SKM-1 (cell line): ENCODE results near the gene ECE1.
A peak's percentile ranks its signal among the peaks of the same experiment; 100 is the strongest.
"Not testable (repeated sequence)": the region's sequence is repeated elsewhere in the genome, so short reads cannot be mapped to it uniquely, and the experiment has no call there.

Source experiments
- DNase-seq: peaks from one replicate; lab custom pipeline; 2025; ENCODE audit not compliant: unreplicated experiment; lab: John Stamatoyannopoulos, UW

ECE1 gene

GRCh38 chr1:21188235-21188634 is 102.0 kb downstream of the ECE1 start:
- DNase-seq: no peak

GRCh38 chr1:21185221-21185731 is 105.0 kb downstream of the ECE1 start:
- DNase-seq: no peak

GRCh38 chr1:21184276-21184675 is 106.0 kb downstream of the ECE1 start:
- peak; percentile 51 for DNase-seq

GRCh38 chr1:21182181-21182731 is 108.0 kb downstream of the ECE1 start:
- no peak for DNase-seq

- not testable (repeated sequence) for DNase-seq
Observed at GRCh38 chr1:21178271-21178670, 112.0 kb downstream of the ECE1 start.

GRCh38 chr1:21176586-21177555 is 113.4 kb downstream of the ECE1 start, which contains the start of gene EIF4G3:
Gene EIF4G3, minus strand, starts transcription at chr1:21176897. Its CDS starts 174,155 bp downstream, at chr1:21002742.
- peak; percentile 90 for DNase-seq

GRCh38 chr1:21175670-21176581 is 114.3 kb downstream of the ECE1 start:
- no peak for DNase-seq

GRCh38 chr1:21175324-21175669 is 115.0 kb downstream of the ECE1 start:
- DNase-seq: peak; percentile 86

- DNase-seq: no peak
Observed at GRCh38 chr1:21174654-21175323, 115.5 kb downstream of the ECE1 start.

GRCh38 chr1:21174230-21174629 is 116.0 kb downstream of the ECE1 start:
- no peak for DNase-seq

GRCh38 chr1:21173096-21173495 is 117.2 kb downstream of the ECE1 start:
- DNase-seq: not testable (repeated sequence)

GRCh38 chr1:21170837-21171236 is 119.4 kb downstream of the ECE1 start:
- DNase-seq: not testable (repeated sequence)

- DNase-seq: no peak
Observed at GRCh38 chr1:21168444-21168843, 121.8 kb downstream of the ECE1 start.
